NOMO-1 treated with DMSO at 0.1 percent for 48 hours (cell line): Measurements from ENCODE around the gene CIDEB.

ENCODE experiments used
- DNase-seq: peaks from one replicate; lab custom pipeline; 2025; ENCODE audit not compliant: unreplicated experiment; lab: John Stamatoyannopoulos, UW

CIDEB gene

DNA sequence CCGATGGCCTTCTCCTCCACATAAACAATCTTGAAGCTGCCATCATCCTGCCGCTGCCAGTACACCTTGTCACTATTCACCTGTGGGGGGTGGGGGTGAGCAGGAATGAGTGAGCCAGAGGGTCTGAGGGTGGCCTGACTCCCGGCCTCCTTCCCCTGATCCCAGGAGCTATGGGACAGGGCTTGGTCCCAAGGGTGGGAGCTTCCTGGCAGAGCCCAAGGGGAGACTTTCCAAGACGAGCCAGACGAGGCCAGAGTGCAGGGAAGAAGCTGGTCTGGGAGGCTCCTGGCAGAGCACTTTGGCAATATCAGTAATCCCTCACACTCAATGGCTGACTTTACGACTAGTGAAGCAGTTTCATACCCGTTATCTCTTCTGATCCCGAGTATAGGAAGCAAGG is 52.3 kb downstream of the CIDEB start:
- DNase-seq, result no peak
